Loucy (cell line): ENCODE results near the gene CTNNAL1.

Experiments used
- EZH2phosphoT487 ChIP-seq: fragments of 200-600 bp; IDR thresholded peaks from 2 replicates; pipeline ENCODE4 v1.6.1; 2018; ENCODE audit warnings: antibody characterized with exemption, mild to moderate bottlenecking, moderate library complexity, borderline replicate concordance
- TF ChIP-seq, protein P1 (sequence below): fragments of 200-600 bp; sonication (generic); conservative IDR thresholded peaks from 2 replicates; pipeline ENCODE4 v1.5.1; 2014; ENCODE audit warnings: mild to moderate bottlenecking, antibody characterized with exemption, low read length

DNA sequence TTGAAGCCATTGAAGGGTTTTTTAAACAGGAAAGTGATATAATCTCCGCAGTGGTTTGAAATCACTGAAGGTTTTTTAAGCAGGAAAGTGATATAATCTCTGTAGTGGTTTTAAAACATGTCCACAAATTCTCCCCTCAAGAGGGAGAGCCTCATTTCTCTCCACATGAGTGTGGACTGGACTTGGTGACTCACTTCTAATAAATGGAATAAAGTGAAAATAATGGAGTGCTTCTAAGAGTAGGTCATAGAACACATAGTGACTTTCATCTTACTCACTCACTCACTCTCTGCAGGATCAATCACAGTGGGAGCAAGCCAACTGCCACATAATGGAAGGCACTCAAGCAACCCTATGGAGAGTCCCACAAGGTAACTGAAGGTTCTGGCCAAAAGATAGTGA lies 12.0 kb downstream of the CTNNAL1 start:
- TF ChIP-seq, protein P1, sequence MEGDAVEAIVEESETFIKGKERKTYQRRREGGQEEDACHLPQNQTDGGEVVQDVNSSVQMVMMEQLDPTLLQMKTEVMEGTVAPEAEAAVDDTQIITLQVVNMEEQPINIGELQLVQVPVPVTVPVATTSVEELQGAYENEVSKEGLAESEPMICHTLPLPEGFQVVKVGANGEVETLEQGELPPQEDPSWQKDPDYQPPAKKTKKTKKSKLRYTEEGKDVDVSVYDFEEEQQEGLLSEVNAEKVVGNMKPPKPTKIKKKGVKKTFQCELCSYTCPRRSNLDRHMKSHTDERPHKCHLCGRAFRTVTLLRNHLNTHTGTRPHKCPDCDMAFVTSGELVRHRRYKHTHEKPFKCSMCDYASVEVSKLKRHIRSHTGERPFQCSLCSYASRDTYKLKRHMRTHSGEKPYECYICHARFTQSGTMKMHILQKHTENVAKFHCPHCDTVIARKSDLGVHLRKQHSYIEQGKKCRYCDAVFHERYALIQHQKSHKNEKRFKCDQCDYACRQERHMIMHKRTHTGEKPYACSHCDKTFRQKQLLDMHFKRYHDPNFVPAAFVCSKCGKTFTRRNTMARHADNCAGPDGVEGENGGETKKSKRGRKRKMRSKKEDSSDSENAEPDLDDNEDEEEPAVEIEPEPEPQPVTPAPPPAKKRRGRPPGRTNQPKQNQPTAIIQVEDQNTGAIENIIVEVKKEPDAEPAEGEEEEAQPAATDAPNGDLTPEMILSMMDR, result no peak
- peak; percentile 55 for TF ChIP-seq EZH2phosphoT487
